GM21367 (cell line): ENCODE results near the gene NAV3.
A peak's percentile ranks its signal among the peaks of the same experiment; 100 is the strongest.

Source experiments
- ATAC-seq: cut with Tn5 transposase; IDR thresholded peaks from one replicate; pipeline ENCODE4 v1.9.1; 2021; ENCODE audit not compliant: unreplicated experiment

Gene NAV3

DNA sequence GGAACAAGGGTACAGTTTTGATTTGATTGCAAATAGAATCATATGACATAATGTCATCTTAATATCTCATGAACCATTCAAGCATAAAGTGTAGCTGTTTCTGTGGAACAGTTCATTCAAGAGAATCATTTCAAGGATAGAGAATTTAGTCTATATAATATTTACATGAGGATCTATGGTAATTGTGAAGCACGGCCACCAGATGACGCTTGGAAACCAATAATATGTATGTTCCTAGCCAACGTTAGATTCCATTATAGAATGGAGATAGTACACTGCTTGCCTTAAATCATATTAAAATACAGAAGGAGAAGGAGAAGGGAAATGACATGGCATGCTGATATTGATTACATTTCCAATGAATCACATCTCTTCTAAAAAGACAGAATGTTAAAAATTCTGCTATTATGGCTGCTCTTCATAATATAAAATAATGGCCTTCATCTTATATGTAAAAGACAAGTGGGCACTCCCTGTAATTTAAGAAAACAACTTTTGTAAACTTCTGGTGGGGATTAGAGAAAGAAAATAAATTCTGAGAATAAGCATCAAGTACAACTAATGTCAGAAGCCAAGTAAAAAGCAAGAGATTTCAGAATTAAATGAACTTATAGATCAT lies 351.0 kb downstream of the NAV3 start:
- ATAC-seq, result peak; percentile 45

DNA sequence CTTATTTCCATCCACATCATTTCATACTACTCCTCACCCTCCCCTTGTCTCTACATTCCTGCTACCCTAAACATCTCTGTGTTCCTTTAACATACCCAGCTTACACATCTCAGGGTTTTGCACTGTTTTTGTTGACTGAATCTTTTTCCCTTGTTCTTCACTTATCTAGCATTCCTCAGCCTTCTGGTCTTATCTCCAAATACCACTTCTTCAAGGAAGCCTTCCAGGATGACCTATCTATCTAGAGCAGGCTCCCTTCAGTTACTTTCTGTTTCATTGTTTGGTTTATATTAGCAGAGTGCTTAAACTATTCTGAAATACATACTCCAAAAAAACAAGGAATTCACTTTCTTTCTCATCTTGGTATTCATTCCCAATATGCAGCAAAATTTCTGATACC lies 353.1 kb downstream of the NAV3 start:
- ATAC-seq, result no peak

DNA sequence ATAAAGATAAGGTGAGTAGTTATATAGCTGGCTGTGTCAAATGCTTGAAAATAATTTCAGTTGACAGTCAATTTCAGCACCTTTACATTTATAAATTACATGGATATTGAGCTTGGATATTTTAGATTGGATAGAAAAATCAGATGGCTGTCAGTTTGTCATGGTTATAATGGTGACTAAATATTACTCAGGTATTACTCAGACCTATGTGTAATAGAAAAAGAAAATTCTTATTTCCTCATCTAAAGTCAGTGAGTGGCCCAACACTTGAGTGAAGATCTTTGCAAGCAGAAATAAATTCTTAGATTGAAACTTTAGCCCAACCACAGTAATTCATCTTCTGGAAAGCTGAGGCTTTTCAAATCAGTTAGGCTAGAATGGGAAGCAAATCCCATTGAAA lies 354.4 kb downstream of the NAV3 start:
- ATAC-seq, result no peak

DNA sequence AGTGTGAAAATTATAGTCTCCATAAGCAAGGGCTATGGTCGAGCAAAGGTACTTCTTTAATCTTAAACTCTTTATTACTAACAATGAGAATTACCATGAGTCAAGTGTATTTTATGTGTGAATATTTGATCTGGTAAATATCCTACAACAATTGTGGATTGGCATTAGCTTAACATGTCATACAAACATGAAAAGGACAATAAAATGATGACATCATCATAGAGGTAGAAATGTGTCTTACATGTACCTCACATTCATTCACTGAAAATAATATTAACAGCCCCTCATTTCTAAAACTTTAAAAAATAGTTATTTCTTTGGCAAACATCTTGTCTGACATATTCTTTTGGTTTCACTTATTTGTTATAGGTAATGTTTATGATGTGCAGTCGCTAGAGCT lies 355.0 kb downstream of the NAV3 start:
- ATAC-seq, result no peak

DNA sequence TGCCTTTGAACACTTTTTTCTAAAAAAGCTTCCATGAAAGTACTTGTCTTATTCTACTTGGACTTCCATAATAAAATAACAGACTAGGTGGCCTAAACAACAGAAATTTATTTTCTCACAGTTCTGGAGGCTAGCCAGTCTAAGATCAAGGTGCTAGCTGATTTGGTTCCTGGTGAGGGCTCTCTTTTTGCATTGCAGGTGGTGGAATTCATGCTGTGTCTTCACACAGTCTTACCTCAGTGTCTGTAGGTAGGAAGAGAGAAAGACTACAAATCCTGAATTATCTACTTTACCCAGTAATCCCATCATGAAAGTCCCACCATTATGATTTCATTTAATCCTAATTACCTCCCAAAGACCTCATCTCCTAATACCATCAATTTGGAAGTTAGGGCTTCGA lies 356.0 kb downstream of the NAV3 start:
- ATAC-seq, result no peak

DNA sequence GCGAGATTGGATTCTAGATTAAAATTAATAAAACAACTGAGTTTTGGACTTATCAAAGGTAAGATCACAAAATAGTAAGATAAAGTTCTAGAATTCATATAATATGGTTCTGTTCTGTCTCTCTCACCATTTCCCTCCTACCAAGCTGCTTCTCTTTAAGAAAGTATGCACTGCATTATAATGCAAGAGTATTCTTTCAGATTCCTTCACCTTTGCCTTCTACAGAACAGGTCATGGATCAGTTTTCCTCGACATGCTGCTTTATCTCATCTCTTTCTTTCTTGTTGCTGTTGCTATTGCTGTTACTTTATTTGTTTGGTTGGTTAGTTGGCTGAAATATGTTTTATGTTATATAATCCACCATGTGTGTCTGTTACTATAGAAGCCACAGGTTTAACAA lies 357.0 kb downstream of the NAV3 start:
- ATAC-seq, result no peak

DNA sequence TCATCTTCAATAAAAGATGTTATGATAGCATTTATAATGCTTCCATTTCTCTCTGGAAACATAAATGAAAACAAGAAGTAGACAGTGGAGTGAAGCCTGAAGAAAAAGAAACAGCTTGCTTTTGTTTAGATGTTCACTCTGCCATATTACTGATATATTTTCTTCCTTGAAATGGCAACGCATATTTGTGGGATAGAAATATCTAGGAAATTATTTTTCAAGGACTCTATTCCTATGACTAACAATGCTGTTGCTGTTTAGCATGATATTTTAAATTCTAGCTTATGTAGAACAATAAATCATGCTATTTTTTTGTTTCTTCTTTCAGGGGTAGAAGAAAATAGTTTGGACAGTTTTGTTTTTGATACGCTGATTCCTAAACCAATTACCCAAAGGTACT lies 359.0 kb downstream of the NAV3 start:
- no peak for ATAC-seq

DNA sequence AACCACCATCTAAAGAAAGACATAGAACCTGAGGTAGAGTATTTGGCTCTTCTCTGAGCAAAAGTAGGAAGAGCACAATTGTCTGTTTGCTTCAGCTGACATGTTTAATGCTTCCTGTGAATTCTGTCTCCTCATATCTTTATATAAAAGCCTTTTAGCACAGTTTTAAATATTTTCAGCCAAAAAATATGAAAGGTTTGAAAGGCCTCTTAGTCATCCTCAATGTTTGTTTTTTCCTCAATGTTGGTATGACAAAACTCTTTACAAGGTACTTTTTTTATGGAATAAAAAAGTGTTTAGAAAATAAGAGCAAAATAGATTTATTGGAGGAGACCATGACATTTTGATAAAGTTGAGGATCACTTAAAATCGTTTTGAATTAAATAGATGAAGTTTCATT lies 360.9 kb downstream of the NAV3 start:
- ATAC-seq, result no peak

DNA sequence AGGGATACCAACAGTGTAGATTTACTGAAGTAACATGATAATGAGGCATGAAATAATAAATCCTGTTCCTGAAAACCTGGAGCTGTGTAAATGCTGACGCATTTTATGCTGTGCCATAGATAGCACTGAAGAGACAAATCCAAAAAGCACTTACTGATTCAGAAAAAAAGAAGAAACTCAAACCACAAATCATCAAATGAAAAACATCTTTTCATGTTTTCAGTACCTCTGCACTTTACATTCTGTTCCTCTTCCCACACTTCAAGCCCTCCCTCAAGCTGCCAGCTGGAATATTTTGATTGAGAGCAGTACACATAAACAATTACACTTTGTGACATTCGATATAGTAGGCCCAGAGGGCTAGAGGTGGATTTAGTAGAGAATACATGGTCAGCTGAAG lies 362.3 kb downstream of the NAV3 start:
- no peak for ATAC-seq

DNA sequence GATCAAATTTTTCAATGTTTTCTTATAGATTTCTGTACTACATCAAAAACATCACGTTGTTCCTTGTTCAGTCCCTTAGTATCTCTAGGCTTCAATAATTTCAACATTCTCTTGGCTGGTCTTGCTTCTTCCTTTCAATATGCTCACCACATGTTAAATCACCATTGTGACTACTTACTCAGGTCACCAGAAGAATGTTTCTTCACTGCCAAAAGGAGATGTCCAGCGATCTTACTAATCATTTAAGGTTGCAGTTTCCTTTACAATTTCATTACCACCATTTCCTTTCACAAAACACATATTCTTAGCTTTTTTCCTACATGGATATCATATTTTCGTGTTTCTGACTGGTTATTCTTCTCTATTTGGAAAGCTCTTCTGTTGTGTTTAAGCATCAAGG lies 363.8 kb downstream of the NAV3 start:
- no peak for ATAC-seq

DNA sequence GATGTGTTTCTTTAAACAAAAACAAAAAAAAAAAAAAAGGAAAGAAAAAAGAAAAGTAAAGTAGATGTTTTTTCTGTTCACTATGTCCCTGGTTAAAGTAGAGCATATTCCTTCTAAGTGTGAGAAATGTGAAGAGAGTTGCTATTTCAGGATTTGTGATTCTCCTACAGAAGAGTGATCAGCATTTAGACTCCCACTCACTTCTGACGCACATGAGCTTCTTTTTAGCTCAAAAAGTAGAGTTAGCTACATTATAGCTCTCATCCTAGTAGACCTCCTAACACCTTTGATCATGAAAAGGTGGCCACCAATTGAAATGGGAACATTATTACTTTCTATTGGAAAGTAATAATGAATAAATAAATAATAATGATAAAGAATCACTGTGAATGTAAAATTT lies 368.2 kb downstream of the NAV3 start:
- ATAC-seq, result no peak

DNA sequence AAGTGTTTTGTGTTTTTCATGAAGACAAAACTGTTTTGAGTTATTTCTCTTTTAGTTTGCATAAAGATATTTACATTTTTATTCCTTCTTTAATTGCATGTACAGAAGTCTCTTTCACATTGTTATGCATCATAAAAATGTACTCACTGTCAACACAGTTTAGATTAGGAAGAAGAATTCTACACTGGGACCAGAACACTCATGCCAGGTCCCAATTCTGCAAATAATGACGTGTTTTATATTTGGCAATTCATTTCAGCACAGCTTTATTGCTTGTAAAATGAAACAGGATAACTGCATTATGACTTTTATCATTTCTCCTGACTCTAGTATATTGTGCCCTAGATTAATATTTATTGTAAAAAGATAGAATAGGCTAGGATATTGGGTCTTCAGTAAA lies 369.2 kb downstream of the NAV3 start:
- ATAC-seq, result no peak

DNA sequence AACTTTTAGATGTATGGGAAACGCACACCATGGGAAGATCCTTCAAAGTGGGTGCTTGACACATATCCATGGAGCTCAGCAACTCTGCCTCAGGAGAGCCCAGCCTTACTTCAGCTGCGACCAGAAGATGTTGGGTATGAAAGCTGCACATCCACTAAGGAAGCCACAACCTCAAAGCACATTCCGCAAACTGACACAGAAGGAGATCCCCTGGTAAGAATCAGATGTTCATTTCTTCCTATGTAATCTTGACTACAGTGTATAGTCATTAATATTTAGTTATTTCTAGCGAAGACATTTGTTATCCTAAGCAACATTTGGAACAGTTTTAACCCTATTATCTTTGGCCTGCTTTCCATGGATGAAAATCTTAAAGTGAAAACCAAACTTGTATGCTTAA lies 374.2 kb downstream of the NAV3 start:
- no peak for ATAC-seq

DNA sequence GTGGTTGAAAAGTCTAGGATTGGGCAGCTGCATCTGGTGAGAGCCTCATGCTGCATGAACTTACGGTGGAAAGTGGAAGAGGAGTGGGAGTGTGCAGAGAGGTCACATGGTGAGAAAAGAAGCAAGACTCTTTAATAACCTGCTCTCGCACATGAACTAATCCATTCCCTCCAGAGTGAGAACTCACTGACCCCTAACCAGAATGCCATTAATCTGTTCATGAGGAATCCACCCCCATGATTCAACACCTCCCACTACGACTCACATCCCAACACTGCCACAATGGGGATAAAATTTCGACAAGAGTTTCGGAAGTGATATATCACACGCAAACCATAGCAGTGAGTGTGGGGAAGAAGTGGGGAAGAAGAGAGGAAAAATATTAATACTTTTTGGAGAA lies 377.4 kb downstream of the NAV3 start:
- ATAC-seq, result no peak

DNA sequence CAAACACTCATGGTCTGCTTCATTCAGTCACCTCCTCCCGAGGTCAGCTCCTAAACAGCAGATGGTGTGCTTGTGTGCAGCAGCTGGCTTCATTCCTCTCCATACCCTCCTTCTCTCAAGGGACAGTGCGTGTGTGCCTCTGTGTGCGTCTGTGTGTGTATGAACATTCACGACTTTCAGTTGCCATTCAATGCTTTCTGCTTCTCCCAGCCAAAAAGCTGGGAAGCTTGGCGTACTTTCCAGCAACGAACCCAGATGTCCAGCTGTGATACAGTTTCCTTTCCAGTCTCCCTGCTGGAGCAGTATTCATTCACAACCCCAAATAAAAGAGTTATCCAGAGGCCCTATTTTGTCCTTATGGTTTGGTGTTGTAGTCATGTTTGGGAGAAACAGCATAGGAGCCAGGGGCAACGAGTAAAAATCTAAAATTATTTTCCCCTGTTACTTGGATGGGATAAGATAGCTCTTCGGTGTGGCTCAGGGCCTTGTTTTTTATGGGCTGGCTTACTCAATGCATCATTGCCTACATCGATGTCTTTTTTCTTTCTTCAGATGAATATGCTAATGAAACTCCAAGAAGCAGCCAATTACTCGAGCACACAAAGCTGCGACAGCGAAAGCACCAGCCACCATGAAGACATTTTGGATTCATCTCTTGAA lies 379.3 kb downstream of the NAV3 start:
- ATAC-seq, result no peak

DNA sequence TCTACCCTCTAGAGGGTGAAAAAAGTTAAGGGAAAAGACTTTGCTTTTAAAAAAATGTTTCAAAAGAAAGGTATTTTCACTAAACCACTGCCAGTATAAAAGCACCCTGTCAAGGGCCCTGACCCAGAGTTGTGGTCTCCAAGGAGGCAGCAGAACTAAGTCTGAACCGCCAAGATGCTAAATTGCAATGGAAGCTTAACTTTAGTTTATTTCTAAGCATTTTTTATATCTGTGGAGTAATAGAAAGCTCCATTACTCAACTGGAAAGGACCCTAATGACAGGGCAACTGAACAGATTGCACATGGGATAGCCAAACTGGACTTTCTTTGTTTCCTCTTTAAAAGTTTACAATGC lies 379.8 kb downstream of the NAV3 start:
- no peak for ATAC-seq

DNA sequence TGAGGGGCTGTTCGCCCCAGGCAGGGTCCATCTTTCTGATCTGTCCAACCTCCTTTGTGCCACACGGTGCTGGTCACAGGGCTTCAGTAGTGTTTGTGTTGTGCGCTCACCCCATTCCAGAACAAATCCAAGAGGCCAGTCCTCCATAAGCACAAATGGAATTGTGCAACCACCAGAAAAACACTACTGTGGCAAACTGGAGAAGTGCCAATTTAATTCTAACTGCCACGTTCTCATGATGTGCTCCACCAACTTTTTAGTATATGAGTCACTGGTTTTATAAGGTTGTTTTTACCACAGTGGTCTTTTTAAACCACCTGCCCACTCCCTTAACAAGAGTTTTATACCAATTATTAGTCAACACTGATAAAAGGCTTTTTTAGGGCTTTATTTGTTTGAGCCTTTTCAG lies 380.2 kb downstream of the NAV3 start:
- no peak for ATAC-seq

DNA sequence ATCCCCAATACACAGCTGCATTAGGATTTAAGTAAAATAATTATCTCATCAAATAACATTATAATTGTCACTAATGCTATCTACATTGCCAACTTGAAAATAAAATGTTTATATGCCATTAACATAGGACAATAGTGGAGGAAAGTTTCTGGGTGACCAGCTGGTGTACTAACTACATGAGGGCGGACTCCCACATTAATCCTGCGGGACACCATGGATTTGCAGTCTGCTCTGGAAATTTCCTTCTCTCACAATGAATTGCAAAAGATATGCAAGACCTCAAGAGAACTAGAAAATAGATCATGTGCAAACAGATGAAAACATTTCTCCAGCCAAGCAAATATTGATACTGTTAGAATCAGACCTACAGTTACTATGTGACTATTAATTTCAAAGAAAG lies 390.1 kb downstream of the NAV3 start:
- no peak for ATAC-seq

DNA sequence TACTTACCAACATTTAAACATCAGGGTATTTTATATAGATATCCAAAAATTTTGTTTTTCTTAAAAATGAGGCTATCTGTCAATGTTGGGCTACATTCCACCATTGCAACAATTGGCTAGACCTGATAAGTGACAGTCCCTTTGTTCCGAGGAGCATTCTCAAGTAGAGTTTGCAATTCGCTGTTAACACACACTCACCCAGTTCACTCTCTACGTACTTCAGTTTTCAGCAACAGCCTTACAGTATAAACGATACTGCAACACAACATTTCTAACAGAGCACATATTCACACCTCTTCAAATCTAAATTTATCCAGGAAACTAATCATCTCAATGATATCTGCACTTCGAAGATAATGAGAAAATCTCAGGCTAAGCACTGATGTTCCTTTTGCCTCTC lies 393.5 kb downstream of the NAV3 start:
- ATAC-seq, result no peak

DNA sequence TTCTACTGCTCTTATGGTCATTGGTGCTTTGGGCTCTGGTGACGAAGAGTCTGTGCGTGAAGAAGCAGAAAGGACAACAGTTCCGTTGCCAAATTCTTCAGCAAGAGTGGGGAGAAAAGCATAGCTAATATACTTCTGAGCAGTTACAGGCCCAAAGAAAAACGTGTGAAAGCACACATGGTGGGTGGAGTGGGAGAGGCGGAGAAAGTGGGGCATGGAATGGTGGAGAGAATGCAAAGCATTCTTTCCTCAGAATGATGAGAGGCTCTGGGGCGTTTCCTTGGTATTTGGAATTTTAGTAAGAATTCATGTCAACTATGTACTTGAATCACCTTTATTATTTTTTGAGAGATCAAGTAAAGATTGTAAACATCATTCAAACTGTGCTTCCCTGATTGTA lies 396.1 kb downstream of the NAV3 start:
- ATAC-seq, result no peak

DNA sequence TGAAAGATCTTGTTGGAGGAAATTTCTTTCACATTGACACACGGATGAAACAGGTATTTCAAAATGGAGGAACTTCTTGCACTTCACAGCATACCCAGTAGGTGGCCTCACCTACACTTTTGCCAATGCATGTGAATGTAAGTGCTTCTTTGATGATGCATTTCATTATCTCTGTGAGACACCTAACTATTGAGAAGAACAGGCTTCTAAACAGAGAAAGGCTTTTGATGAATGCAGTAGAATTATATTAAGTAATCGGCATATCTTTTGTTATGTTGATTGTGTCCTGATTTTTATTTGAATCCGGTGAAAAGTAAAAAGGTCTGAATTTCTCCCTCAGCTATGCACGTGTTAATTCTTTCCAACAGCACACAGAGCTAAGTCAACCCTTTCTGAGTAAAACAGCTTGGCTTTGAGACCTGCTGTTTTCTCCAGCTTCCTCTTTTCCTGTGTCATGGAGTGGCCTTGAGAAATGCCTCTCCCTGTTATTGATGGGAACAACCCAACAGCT lies 399.0 kb downstream of the NAV3 start:
- peak; percentile 96 for ATAC-seq

DNA sequence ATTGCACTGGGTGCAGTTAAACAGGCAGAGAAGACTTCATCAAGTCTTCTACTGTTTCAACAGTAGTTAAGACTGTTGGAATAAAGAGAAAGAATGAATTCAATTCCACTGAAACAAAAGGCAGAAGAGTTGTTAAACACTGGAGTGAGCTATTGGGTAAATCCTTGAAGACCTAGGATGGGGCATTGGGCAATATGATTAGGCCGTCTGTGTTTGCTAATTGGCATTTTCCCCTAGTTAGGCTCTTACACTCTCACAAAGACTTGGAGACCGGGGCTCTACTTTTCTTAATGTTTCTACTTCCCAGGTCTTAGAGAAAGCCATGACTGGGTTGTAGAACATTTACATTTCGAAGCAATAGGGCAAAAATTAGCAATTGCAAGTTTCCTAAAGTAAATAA lies 402.1 kb downstream of the NAV3 start:
- no peak for ATAC-seq

DNA sequence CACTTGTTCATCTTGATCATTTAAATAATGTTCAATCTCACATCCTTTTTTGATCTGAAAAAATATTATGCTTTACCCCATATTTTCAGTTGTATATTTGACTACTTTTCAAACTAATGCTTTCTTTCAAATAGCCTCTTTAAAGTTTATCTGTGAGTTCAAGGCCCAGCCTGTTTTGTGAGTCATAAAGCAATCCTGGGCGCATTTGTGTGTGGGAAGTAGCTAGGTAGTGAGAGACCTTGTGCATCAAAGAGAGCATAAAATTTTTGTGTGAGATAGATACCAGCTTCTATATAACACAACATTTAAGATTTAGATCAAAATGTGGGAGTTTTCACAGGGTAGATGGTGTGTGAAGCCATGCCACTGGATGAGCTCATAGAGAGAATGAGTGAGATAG lies 405.6 kb downstream of the NAV3 start:
- ATAC-seq, result no peak
